Transverse colon (tissue), 3 donors: ENCODE results near the gene RICTOR.

Experiments
- EP300 ChIP-seq: sonication (generic); formaldehyde crosslinking; IDR thresholded peaks from one replicate; pipeline ENCODE4 v1.6.1; 2017; ENCODE audit warnings: antibody characterized with exemption, low read depth
- TF ChIP-seq, protein P1 (sequence below), 5 experiments: fragments of 200-600 bp in 3 of 5; fragments of 450-650 bp in 2 of 5; sonication (generic) in 3 of 5; IDR thresholded peaks; 1 replicate in 2 of 5; 2 replicates in 3 of 5; pipeline ENCODE4 v1.5.1; 2016 to 2017; ENCODE audit warnings: antibody characterized with exemption in 5 of 5, inconsistent platforms in 3 of 5, mild to moderate bottlenecking in 2 of 5, moderate library complexity in 1 of 5

DNA sequence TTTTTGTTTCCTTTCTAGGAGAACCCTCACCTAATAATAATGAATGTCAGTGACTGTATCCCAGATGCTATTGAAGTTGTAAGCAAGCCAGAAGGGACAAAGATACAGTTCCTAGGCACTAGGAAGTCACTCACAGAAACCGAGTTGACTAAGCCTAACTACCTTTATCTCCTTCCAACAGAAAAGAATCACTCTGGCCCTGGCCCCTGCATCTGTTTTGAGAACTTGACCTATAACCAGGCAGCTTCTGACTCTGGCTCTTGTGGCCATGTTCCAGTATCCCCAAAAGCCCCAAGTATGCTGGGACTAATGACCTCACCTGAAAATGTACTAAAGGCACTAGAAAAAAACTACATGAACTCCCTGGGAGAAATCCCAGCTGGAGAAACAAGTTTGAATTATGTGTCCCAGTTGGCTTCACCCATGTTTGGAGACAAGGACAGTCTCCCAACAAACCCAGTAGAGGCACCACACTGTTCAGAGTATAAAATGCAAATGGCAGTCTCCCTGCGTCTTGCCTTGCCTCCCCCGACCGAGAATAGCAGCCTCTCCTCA, 141.3 kb downstream of the RICTOR start:
- TF ChIP-seq, protein P1, sequence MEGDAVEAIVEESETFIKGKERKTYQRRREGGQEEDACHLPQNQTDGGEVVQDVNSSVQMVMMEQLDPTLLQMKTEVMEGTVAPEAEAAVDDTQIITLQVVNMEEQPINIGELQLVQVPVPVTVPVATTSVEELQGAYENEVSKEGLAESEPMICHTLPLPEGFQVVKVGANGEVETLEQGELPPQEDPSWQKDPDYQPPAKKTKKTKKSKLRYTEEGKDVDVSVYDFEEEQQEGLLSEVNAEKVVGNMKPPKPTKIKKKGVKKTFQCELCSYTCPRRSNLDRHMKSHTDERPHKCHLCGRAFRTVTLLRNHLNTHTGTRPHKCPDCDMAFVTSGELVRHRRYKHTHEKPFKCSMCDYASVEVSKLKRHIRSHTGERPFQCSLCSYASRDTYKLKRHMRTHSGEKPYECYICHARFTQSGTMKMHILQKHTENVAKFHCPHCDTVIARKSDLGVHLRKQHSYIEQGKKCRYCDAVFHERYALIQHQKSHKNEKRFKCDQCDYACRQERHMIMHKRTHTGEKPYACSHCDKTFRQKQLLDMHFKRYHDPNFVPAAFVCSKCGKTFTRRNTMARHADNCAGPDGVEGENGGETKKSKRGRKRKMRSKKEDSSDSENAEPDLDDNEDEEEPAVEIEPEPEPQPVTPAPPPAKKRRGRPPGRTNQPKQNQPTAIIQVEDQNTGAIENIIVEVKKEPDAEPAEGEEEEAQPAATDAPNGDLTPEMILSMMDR (IDR thresholded peaks at IDR 0.05): no peak
- no peak for TF ChIP-seq EP300
